Small intestine (tissue), 7 donors: ENCODE data around the gene DAPK1. TPM values are rescaled to one million over a fixed set of nuclear protein-coding genes. Genes with fewer than 3 reads are reported as not detected.
A peak's percentile ranks its signal among the peaks of the same experiment; 100 is the strongest.

Experiments
- DNase-seq, 2 donors: peaks; one replicate each; pipeline versions ENCODE4 v3.0.0 to v3.0.0-alpha.2; 2013
- FAIRE-seq: peaks from 2 replicates; lab custom pipeline; 2012; peaks lifted over from hg19 to GRCh38; lab: Jason Lieb, UNC
- H3K27ac ChIP-seq, 3 donors: one replicate each; pipeline ENCODE4 v1.5.1; 2013; ENCODE audit warnings: low read length in 2 of 3, mild to moderate bottlenecking in 2 of 3, control low read depth in 1 of 3, inconsistent platforms in 1 of 3, low read depth in 1 of 3, moderate library complexity in 1 of 3
- H3K27me3 ChIP-seq, 3 donors: one replicate each; pipeline ENCODE4 v1.6.1; 2013; ENCODE audit warnings: low read length in 3 of 3, inconsistent platforms in 1 of 3; ENCODE audit not compliant: control insufficient read depth in 3 of 3, insufficient read depth in 3 of 3
- H3K36me3 ChIP-seq, 3 donors: one replicate each; pipeline ENCODE4 v1.6.1; 2013; ENCODE audit warnings: low read length in 3 of 3, inconsistent platforms in 1 of 3, low read depth in 1 of 3, mild to moderate bottlenecking in 1 of 3, moderate library complexity in 1 of 3; ENCODE audit not compliant: control insufficient read depth in 3 of 3, insufficient read depth in 2 of 3
- H3K4me1 ChIP-seq, 3 donors: one replicate each; pipeline ENCODE4 v1.6.1; 2013; ENCODE audit warnings: low read length in 2 of 3, inconsistent platforms in 1 of 3, low read depth in 1 of 3, mild to moderate bottlenecking in 1 of 3, moderate library complexity in 1 of 3; ENCODE audit not compliant: control insufficient read depth in 3 of 3, insufficient read depth in 2 of 3
- H3K4me3 ChIP-seq, 3 donors: one replicate each; pipeline ENCODE4 v1.5.1; 2013; ENCODE audit warnings: low read length in 3 of 3, control low read depth in 1 of 3, inconsistent platforms in 1 of 3, low read depth in 1 of 3, mild to moderate bottlenecking in 1 of 3, moderate library complexity in 1 of 3
- H3K9me3 ChIP-seq, 2 donors: one replicate each; pipeline ENCODE4 v1.6.1; 2013; ENCODE audit warnings: low read depth in 1 of 2, low read length in 1 of 2; ENCODE audit not compliant: control insufficient read depth in 2 of 2, insufficient read depth in 1 of 2
- WGBS, 3 donors: extraction: QIAGEN DNeasy Blood & Tissue Kit; methylation state at CpG; one replicate each; pipeline ENCODE4 v1.1.7; 2013; 5-methylcytosine and 5-hydroxymethylcytosine counted together
- polyA plus RNA-seq, 4 donors: library from polyadenylated mRNA; stranded (reverse) in 3 of 4; unstranded in 1 of 4; fragments of 200-250 nt in 3 of 4; fragments of 120-200 nt in 1 of 4; gene quantifications; one replicate each; pipeline versions ENCODE4 v1.2.1 to v1.2.3, GENCODE V29; 2013
- donor health status: healthy with polysubstance abuse.
- donor health status: control.
- donor health status: control.
- donor health status: Bipolar disorder and iron deficiency.
- donor health status: healthy.

Gene DAPK1
- polyA plus RNA-seq, 4 donors, result 6.8 to 21.7 (median 9.6) TPM

DNA sequence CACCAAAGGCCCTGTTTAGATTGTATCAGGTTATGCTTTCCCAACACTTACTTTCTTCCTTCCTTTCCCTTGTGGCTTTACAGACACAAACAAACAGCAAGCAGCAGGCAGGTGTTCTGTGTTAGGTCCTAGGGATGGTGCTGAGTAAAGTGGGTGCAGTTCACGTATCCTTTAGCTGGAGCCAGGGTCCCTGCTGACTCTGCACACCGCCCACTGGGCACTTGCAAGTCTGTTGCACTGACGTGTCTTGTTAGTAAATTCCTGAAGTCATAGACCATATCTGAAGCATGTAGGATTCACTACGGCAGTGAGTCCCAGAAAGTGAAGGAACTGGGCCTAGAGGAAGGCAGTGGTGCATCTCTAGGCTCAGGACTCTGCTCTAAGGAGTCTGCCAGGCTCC lies 96.5 kb downstream of the DAPK1 start:
- Histone ChIP-seq H3K9me3 (no peaks in the 10 kb centered on the region), H3K4me1 (peaks cover 0 to 30% (median 5%) of the 10 kb centered on the region in 3 donors), H3K4me3 (no peak overlapping the region), H3K27me3 (no peaks in the 10 kb centered on the region), H3K27ac (no peak overlapping the region), H3K36me3 (no peaks in the 10 kb centered on the region)
- FAIRE-seq (no peak), DNase-seq (no peak)
- 84 to 90% (median 88%) methylated on average over 4 of the region's 4 CpGs for WGBS, 3 donors

GRCh38 chr9:87594662-87595061 lies 97.0 kb downstream of the DAPK1 start:
- H3K27ac ChIP-seq, result no peak overlapping the region

GRCh38 chr9:87595610-87596009 lies 97.9 kb downstream of the DAPK1 start:
- Histone ChIP-seq H3K4me1 (peaks cover 0 to 36% (median 5%) of the 10 kb centered on the region in 3 donors), H3K4me3 (no peak overlapping the region), H3K27ac (no peak overlapping the region), H3K9me3 (no peaks in the 10 kb centered on the region), H3K27me3 (no peaks in the 10 kb centered on the region), H3K36me3 (no peaks in the 10 kb centered on the region)
- FAIRE-seq, result no peak
- DNase-seq, result peak in 1 of 2 donors; percentile 43
- 85 to 89% (median 86%) methylated on average over 12 of the region's 12 CpGs for WGBS, 3 donors

More at GRCh38 chr9:87594662-87595061, 97.0 kb downstream of the DAPK1 start:
- no peaks in the 10 kb centered on the region for H3K36me3 ChIP-seq
- FAIRE-seq, result no peak
- DNase-seq, result no peak
- no peaks in the 10 kb centered on the region for H3K27me3 ChIP-seq
- no peak overlapping the region for H3K4me3 ChIP-seq
- H3K4me1 ChIP-seq, result peaks cover 0 to 30% (median 5%) of the 10 kb centered on the region in 3 donors
- no peaks in the 10 kb centered on the region for H3K9me3 ChIP-seq

GRCh38 chr9:87596862-87597261 lies 99.2 kb downstream of the DAPK1 start:
- WGBS, 3 donors, result 64 to 84% (median 76%) methylated on average over 7 of the region's 7 CpGs
- FAIRE-seq, result no peak
- H3K27me3 ChIP-seq, result no peaks in the 10 kb centered on the region

GRCh38 chr9:87597710-87598443 lies 100.2 kb downstream of the DAPK1 start:
- Histone ChIP-seq H3K4me3 (no peak overlapping the region), H3K27ac (no peak overlapping the region), H3K9me3 (no peaks in the 10 kb centered on the region), H3K4me1 (peaks cover 0 to 44% (median 4%) of the 10 kb centered on the region in 3 donors), H3K36me3 (peaks cover 0 to 3% (median 0%) of the 10 kb centered on the region in 3 donors), H3K27me3 (no peaks in the 10 kb centered on the region)
- DNase-seq (peak in 1 of 2 donors; percentile 27), FAIRE-seq (no peak)
- 27 to 55% (median 39%) methylated on average over 13 of the region's 13 CpGs for WGBS, 3 donors

More at GRCh38 chr9:87596862-87597261, 99.2 kb downstream of the DAPK1 start:
- H3K9me3 ChIP-seq, result no peaks in the 10 kb centered on the region
- H3K4me1 ChIP-seq, result peaks cover 0 to 44% (median 6%) of the 10 kb centered on the region in 3 donors
- H3K36me3 ChIP-seq, result peaks cover 0 to 3% (median 0%) of the 10 kb centered on the region in 3 donors
- DNase-seq, result no peak
- H3K27ac ChIP-seq, result no peak overlapping the region
- no peak overlapping the region for H3K4me3 ChIP-seq

DNA sequence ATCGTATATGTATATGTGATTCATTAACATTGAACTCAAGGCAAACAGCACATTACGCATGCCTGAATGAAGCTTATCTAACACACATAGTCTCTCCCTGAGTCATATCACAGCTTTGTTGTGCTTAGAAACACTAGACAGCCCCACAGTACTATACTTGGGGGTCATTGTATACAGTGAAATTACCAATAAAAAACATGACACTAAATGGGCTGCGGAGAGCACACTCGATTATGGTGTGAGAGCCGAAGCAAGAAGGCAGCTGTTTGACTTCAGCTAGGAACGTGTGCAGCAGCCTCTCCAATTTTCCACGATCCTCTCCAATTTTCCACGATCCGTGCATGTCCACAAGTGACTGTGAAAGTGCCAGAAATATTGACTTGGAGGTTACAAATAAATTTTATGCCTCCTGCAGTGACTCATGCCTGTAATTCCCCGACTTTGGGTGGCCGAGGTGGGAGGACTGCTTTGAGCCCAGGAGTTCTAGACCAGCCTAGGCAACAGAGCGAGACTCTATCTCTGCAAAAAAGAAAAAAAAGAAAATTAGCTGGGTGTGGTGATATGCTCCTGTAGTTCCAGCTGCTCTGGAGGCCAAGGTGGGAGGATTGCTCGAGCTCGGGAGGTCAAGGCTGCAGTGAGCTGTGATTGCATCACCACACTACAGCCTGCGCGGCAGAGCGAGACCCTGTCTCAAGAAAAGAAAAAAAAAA lies 102.4 kb downstream of the DAPK1 start:
- Histone ChIP-seq H3K4me3 (no peak overlapping the region), H3K27ac (peak overlapping the region in 2 of 3 donors; percentile 15 to 20), H3K36me3 (peaks cover 0 to 6% (median 0%) of the 10 kb centered on the region in 3 donors), H3K4me1 (peaks cover 0 to 38% (median 4%) of the 10 kb centered on the region in 3 donors), H3K9me3 (no peaks in the 10 kb centered on the region), H3K27me3 (no peaks in the 10 kb centered on the region)
- no peak for FAIRE-seq
- DNase-seq, result peak; percentile 75 to 81
- WGBS, 3 donors, result 25 to 54% (median 34%) methylated on average over 17 of the region's 17 CpGs

DNA sequence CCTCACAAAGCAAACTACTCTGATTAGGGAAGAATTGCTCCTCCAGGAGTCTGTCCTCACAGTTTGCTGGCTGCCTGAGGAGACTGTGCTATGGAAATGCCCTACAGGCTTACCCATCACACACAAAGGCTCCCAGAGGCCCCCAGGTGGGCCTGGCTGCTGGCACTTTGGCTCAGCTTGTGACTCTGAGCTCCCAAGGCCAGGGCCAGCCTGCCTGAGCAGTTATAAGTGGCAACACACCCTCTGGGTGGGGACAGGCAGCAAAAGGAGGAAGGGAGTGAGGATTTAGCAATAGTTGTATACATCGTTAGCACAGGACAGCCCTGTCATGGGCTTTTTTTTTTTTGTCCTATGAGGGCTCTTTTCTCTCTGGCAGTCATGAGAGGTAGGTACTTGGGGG lies 103.5 kb downstream of the DAPK1 start:
- peak; percentile 57 to 83 for DNase-seq
- no peak for FAIRE-seq
- peaks cover 0 to 38% (median 4%) of the 10 kb centered on the region in 3 donors for H3K4me1 ChIP-seq

GRCh38 chr9:87601595-87601994 lies 103.9 kb downstream of the DAPK1 start:
- no peaks in the 10 kb centered on the region for H3K27me3 ChIP-seq
- WGBS, 3 donors, result 78 to 94% (median 86%) methylated on average over 5 of the region's 5 CpGs
- FAIRE-seq (no peak), DNase-seq (no peak)
- H3K9me3 ChIP-seq, result no peaks in the 10 kb centered on the region
- no peak overlapping the region for H3K27ac ChIP-seq
- H3K4me3 ChIP-seq, result no peak overlapping the region
- H3K36me3 ChIP-seq, result peaks cover 0 to 14% (median 2%) of the 10 kb centered on the region in 3 donors
- peaks cover 0 to 37% (median 4%) of the 10 kb centered on the region in 3 donors for H3K4me1 ChIP-seq

More for the DNA sequence above, 103.5 kb downstream of the DAPK1 start:
- H3K9me3 ChIP-seq, result no peaks in the 10 kb centered on the region
- H3K4me3 ChIP-seq, result no peak overlapping the region
- no peaks in the 10 kb centered on the region for H3K27me3 ChIP-seq
- peaks cover 0 to 14% (median 2%) of the 10 kb centered on the region in 3 donors for H3K36me3 ChIP-seq
- WGBS, 3 donors, result 0 to 55% (median 39%) methylated on average over 1 of the region's 1 CpG
- peak overlapping the region in 1 of 3 donors; percentile 53 for H3K27ac ChIP-seq
